ENCODE results near the gene ATF3.
"Not testable (repeated sequence)": the region's sequence is repeated elsewhere in the genome, so short reads cannot be mapped to it uniquely, and the experiment has no call there.

Gene ATF3

GRCh38 chr1:212658250-212658649 lies 49.7 kb downstream of the ATF3 start:
- not testable (repeated sequence) for H3K9ac ChIP-seq (ENCODE audit: low read depth, low read length); H3K4me1 ChIP-seq (ENCODE audit: control insufficient read depth, insufficient read depth, low read length); H3K4me3 ChIP-seq (ENCODE audit: low read depth, low read length); H3K27me3 ChIP-seq (ENCODE audit: control insufficient read depth, insufficient read depth, low read length); H3K27ac ChIP-seq (ENCODE audit: low read depth, low read length); H3K36me3 ChIP-seq (ENCODE audit: control insufficient read depth, insufficient read depth, low read length); H3K9me3 ChIP-seq (ENCODE audit: control insufficient read depth, insufficient read depth, low read length)

GRCh38 chr1:212664409-212665199 lies 56.0 kb downstream of the ATF3 start:
- Histone ChIP-seq H3K27ac (ENCODE audit: low read depth, low read length) (no peak overlapping the region), H3K27me3 (ENCODE audit: control insufficient read depth, insufficient read depth, low read length) (peaks cover 14% of the 10 kb centered on the region), H3K9ac (ENCODE audit: low read depth, low read length) (no peak overlapping the region), H3K4me3 (ENCODE audit: low read depth, low read length) (no peak overlapping the region; the same call in 1 of the 2 replicates), H3K36me3 (ENCODE audit: control insufficient read depth, insufficient read depth, low read length) (no peaks in the 10 kb centered on the region), H3K4me1 (ENCODE audit: control insufficient read depth, insufficient read depth, low read length) (peaks cover 12% of the 10 kb centered on the region; the same call in 1 of the 2 replicates), H3K9me3 (ENCODE audit: control insufficient read depth, insufficient read depth, low read length) (no peaks in the 10 kb centered on the region)

GRCh38 chr1:212665241-212666115 lies 56.9 kb downstream of the ATF3 start:
- Histone ChIP-seq H3K36me3 (ENCODE audit: control insufficient read depth, insufficient read depth, low read length) (no peaks in the 10 kb centered on the region), H3K9ac (ENCODE audit: low read depth, low read length) (peak overlapping the region; percentile 53; the same call in 1 of the 2 replicates), H3K9me3 (ENCODE audit: control insufficient read depth, insufficient read depth, low read length) (no peaks in the 10 kb centered on the region), H3K4me3 (ENCODE audit: low read depth, low read length) (peak overlapping the region; percentile 80), H3K4me1 (ENCODE audit: control insufficient read depth, insufficient read depth, low read length) (peaks cover 12% of the 10 kb centered on the region; the same call in 1 of the 2 replicates), H3K27ac (ENCODE audit: low read depth, low read length) (no peak overlapping the region), H3K27me3 (ENCODE audit: control insufficient read depth, insufficient read depth, low read length) (peaks cover 14% of the 10 kb centered on the region)

- Histone ChIP-seq H3K4me3 (ENCODE audit: low read depth, low read length) (no peak overlapping the region), H3K9ac (ENCODE audit: low read depth, low read length) (no peak overlapping the region), H3K4me1 (ENCODE audit: control insufficient read depth, insufficient read depth, low read length) (peaks cover 16% of the 10 kb centered on the region), H3K27ac (ENCODE audit: low read depth, low read length) (no peak overlapping the region), H3K36me3 (ENCODE audit: control insufficient read depth, insufficient read depth, low read length) (no peaks in the 10 kb centered on the region), H3K9me3 (ENCODE audit: control insufficient read depth, insufficient read depth, low read length) (no peaks in the 10 kb centered on the region), H3K27me3 (ENCODE audit: control insufficient read depth, insufficient read depth, low read length) (peaks cover 14% of the 10 kb centered on the region)
Observed at GRCh38 chr1:212666116-212666775, 57.7 kb downstream of the ATF3 start.

- Histone ChIP-seq H3K4me3 (ENCODE audit: low read depth, low read length) (no peak overlapping the region), H3K36me3 (ENCODE audit: control insufficient read depth, insufficient read depth, low read length) (no peaks in the 10 kb centered on the region), H3K4me1 (ENCODE audit: control insufficient read depth, insufficient read depth, low read length) (peaks cover 23% of the 10 kb centered on the region), H3K27ac (ENCODE audit: low read depth, low read length) (peak overlapping the region; percentile 21), H3K9ac (ENCODE audit: low read depth, low read length) (no peak overlapping the region), H3K9me3 (ENCODE audit: control insufficient read depth, insufficient read depth, low read length) (no peaks in the 10 kb centered on the region), H3K27me3 (ENCODE audit: control insufficient read depth, insufficient read depth, low read length) (peaks cover 14% of the 10 kb centered on the region)
Observed at GRCh38 chr1:212667223-212668139, 58.9 kb downstream of the ATF3 start.

GRCh38 chr1:212668477-212668876 lies 59.9 kb downstream of the ATF3 start:
- Histone ChIP-seq H3K9me3 (ENCODE audit: control insufficient read depth, insufficient read depth, low read length) (no peaks in the 10 kb centered on the region), H3K9ac (ENCODE audit: low read depth, low read length) (no peak overlapping the region), H3K36me3 (ENCODE audit: control insufficient read depth, insufficient read depth, low read length) (no peaks in the 10 kb centered on the region), H3K4me3 (ENCODE audit: low read depth, low read length) (no peak overlapping the region), H3K27ac (ENCODE audit: low read depth, low read length) (no peak overlapping the region), H3K27me3 (ENCODE audit: control insufficient read depth, insufficient read depth, low read length) (peaks cover 14% of the 10 kb centered on the region), H3K4me1 (ENCODE audit: control insufficient read depth, insufficient read depth, low read length) (peaks cover 23% of the 10 kb centered on the region)

GRCh38 chr1:212669102-212669501 lies 60.5 kb downstream of the ATF3 start:
- Histone ChIP-seq H3K4me1 (ENCODE audit: control insufficient read depth, insufficient read depth, low read length) (peaks cover 23% of the 10 kb centered on the region), H3K9me3 (ENCODE audit: control insufficient read depth, insufficient read depth, low read length) (no peaks in the 10 kb centered on the region), H3K36me3 (ENCODE audit: control insufficient read depth, insufficient read depth, low read length) (no peaks in the 10 kb centered on the region), H3K9ac (ENCODE audit: low read depth, low read length) (no peak overlapping the region), H3K4me3 (ENCODE audit: low read depth, low read length) (no peak overlapping the region), H3K27ac (ENCODE audit: low read depth, low read length) (no peak overlapping the region), H3K27me3 (ENCODE audit: control insufficient read depth, insufficient read depth, low read length) (peaks cover 14% of the 10 kb centered on the region)

GRCh38 chr1:212669600-212669999 lies 61.0 kb downstream of the ATF3 start:
- H3K4me3 ChIP-seq (ENCODE audit: low read depth, low read length): no peak overlapping the region
- H3K4me1 ChIP-seq (ENCODE audit: control insufficient read depth, insufficient read depth, low read length): peaks cover 23% of the 10 kb centered on the region
- H3K9ac ChIP-seq (ENCODE audit: low read depth, low read length): no peak overlapping the region
- no peak overlapping the region for H3K27ac ChIP-seq (ENCODE audit: low read depth, low read length)
- peaks cover 14% of the 10 kb centered on the region for H3K27me3 ChIP-seq (ENCODE audit: control insufficient read depth, insufficient read depth, low read length)
- no peaks in the 10 kb centered on the region for H3K36me3 ChIP-seq (ENCODE audit: control insufficient read depth, insufficient read depth, low read length)
- no peaks in the 10 kb centered on the region for H3K9me3 ChIP-seq (ENCODE audit: control insufficient read depth, insufficient read depth, low read length)

GRCh38 chr1:212670301-212670700 lies 61.7 kb downstream of the ATF3 start:
- H3K9me3 ChIP-seq (ENCODE audit: control insufficient read depth, insufficient read depth, low read length): no peaks in the 10 kb centered on the region
- peaks cover 14% of the 10 kb centered on the region for H3K27me3 ChIP-seq (ENCODE audit: control insufficient read depth, insufficient read depth, low read length)
- H3K4me1 ChIP-seq (ENCODE audit: control insufficient read depth, insufficient read depth, low read length): peaks cover 23% of the 10 kb centered on the region
- H3K9ac ChIP-seq (ENCODE audit: low read depth, low read length): no peak overlapping the region
- H3K27ac ChIP-seq (ENCODE audit: low read depth, low read length): no peak overlapping the region
- no peaks in the 10 kb centered on the region for H3K36me3 ChIP-seq (ENCODE audit: control insufficient read depth, insufficient read depth, low read length)
- no peak overlapping the region for H3K4me3 ChIP-seq (ENCODE audit: low read depth, low read length)
